HG03558 (cell line): ENCODE measurements around the gene ZKSCAN2.
A peak's percentile ranks its signal among the peaks of the same experiment; 100 is the strongest.

Experiments
- ATAC-seq: cut with Tn5 transposase; IDR thresholded peaks from one replicate; pipeline ENCODE4 v1.9.1; 2021; ENCODE audit warnings: moderate number of reproducible peaks; ENCODE audit not compliant: unreplicated experiment; ENCODE audit errors: extremely low read depth

Gene ZKSCAN2

GRCh38 chr16:25257470-25257955, at the start of gene ZKSCAN2:
Gene ZKSCAN2 (minus strand): TSS chr16:25257845. CDS start chr16:25257127, 718 bp downstream.
- ATAC-seq = peak; percentile 44

GRCh38 chr16:25299792-25300590, 42.3 kb upstream of the ZKSCAN2 start:
- ATAC-seq = no peak

DNA sequence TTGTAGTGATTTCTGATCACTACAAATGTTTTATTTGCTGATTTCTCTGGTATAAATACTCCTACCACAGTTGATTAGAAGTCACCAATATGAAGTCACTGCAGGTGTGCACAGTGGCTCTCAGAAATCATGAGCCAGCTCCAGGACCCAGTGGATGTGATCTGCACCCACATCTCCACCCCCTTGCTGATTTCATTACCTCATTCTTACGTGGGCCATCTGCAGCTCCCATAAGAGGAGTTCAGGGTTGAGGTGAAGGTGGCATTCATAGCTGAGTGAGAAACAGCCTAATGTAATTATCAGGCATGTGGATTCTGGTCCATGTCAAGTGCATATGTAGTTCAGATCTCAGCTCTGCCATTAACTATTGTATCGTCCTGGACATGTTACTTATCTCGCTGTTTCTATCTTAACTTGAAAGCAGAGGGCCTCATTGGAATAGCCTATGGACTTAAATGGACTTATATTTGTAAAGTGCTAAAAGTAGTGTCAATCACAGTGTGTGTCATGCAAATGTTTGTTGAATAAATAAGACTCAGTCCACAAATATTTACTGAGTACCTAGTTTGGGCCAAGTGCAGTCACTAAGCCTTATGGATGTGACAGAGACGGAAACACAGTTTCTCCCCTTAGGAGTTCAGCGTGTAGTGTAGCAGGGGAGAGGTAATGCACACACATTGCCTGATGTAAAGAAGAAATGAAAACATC, 40.7 kb upstream of the ZKSCAN2 start:
- ATAC-seq = no peak

GRCh38 chr16:25297151-25297787, 39.6 kb upstream of the ZKSCAN2 start:
- ATAC-seq = no peak

- no peak for ATAC-seq
Observed at GRCh38 chr16:25291580-25291979, 33.9 kb upstream of the ZKSCAN2 start.

DNA sequence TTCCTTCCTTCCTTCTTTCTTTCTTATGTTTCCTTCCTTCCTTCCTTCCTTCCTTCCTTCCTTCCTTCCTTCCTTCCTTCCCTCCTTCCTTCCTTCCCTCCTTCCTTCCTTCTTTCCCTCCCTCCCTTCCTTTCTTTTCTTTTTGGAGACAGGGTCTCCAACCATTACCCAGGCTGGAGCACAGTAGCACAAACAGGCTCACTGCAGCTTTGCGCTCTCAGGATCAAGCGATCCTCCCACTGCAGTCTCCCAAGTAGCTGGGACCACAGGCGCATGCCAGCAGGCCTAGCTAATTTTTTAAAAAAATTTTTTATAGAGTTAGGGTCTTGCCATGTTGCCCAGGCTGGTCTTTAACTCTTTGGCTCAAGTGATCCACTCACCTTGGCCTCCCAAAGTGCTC, 31.8 kb upstream of the ZKSCAN2 start:
- no peak for ATAC-seq

GRCh38 chr16:25279491-25279890, 21.8 kb upstream of the ZKSCAN2 start:
- ATAC-seq = no peak

GRCh38 chr16:25271421-25271820, 13.8 kb upstream of the ZKSCAN2 start:
- ATAC-seq = no peak

DNA sequence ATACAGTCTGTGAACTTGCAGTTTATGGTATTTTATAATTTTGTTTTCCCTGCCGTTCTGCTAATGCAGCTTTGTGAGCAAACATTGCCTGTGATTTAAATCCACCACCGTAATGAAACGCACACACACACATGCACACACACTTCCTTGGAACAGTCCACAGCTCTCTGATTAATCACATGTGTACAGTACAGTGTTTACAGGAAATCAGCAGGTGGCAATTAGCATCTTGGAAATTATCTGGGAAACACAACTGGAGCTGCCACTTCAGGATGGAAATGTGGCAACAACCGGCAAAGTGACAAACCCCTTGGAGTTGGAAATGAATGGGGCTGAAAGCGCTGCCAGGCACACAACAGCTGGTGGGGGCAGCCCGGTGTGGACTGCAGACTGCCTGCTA, 12.9 kb upstream of the ZKSCAN2 start:
- no peak for ATAC-seq

- ATAC-seq = no peak
Observed at GRCh38 chr16:25269879-25270278, 12.2 kb upstream of the ZKSCAN2 start.

DNA sequence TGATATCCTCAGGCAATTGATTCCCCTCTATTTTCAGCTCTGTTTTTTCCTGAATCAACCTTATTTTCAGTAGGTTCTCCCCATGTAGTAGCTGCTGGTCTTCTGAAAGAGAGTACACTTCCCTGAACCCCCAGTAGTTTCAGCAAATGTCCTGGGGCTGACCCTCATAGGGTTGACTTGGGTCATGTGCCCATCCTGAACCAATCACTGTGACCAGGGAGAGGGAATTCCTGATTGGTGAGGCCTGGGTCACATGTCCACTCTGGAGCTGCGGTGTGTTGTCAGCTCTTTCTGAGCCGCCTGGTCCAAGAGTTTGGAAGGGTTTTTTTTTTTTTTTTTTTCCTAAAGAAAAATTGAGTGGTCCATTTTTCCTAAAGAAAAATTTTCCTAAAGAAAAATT, 8.3 kb upstream of the ZKSCAN2 start:
- ATAC-seq = no peak

GRCh38 chr16:25264597-25264996, 7.0 kb upstream of the ZKSCAN2 start:
- no peak for ATAC-seq

DNA sequence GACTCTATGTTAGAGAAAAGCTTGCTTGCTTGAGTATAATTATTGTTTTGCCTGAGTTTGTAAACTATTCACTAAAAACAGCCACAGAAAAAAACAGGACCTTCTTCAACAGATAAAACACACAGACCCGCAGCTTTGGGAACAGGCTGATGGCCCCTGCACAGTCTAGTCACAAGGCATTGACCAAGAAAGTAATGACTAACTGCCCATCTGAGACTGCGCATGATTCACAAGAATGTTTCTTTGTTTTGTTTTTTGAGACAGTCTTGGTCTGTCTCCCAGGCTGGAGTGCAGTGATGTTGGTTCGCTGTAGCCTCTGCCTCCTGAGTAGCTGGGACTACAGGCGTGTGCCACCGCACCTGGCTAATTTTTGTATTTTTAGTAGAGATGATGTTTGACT, 2.8 kb upstream of the ZKSCAN2 start:
- no peak for ATAC-seq

DNA sequence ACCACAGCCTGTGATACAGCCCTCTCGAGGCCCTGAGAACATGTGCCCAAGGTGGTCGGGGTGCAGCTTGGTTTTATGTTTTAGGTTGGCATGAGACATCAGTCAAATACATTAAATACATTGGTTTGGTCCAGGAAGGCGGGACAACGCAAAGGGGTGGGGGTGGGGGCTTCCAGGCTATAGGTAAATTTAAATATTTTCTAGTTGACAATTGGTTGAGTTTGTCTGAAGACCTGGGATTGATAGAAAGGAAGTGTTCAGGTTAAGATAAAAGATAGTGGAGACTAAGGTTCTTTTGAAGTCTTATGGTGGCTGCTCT, 1.2 kb upstream of the ZKSCAN2 start:
- ATAC-seq = no peak

DNA sequence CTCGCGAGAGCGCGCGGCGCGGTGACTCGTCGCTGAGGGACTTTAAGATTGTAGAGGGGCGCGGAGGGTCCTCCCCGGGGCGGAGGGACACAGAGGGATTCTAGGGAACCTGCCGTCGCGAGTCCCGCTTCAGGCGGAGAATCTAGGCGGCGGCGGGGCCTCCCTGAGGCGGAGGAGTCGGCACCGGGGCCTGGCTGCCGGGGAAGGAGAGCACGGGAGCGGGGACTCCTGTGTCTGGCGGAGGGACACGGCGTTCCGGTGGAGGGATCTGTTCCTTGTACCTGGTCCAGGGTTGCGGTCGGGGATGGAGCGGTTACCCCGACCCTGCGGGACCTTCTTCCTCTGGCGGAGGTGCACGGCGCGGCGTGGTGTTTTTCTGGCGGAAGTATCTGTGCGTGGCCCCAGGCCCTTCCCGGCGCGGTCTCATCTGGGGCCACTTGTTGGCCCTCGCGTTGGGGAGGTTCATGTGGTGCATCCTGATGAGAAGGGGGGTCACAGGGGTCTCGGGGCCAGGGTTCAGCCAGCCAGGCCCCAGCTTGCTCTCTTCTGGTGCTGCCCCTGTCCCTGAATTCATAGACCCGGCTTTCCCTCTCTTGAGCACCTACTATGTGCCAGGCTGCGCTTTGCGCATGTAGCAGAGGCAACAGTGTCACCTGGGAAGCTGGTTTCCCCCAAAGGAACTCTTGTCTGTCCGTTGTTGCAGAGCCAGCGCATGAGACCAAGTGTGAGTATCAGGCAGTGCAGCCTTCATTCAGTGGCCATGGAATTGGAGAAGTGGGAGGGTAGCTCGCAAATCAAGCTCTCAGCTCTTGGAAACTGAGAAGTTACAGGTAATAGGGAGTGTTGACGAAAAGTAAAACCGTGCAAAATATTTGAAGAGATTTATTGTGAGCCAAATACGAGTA, 563 bp upstream of the ZKSCAN2 start:
- peak; percentile 31 for ATAC-seq

- no peak for ATAC-seq
Observed at GRCh38 chr16:25256695-25257469, 763 bp downstream of the ZKSCAN2 start.

DNA sequence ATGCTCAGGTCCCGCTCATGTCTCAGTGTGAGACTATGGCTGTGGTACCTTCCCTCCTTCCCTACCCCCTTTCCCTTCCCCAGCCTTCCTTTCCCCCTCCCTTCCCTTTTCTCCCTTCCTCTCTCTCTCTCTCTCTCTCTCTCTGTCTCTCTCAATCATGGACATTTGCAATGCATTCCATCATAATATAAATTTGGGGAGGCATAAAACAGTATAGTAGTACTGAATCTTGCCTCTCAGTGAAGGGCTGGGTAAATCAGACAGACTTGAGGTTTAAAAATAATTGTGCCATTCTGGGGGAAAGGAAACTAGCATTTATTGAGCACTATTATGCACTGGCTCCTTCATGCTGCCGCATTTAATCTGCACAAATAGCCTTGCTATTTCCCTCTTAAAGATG, 4.3 kb downstream of the ZKSCAN2 start:
- no peak for ATAC-seq

GRCh38 chr16:25250467-25250866, 7.2 kb downstream of the ZKSCAN2 start:
- ATAC-seq = no peak

DNA sequence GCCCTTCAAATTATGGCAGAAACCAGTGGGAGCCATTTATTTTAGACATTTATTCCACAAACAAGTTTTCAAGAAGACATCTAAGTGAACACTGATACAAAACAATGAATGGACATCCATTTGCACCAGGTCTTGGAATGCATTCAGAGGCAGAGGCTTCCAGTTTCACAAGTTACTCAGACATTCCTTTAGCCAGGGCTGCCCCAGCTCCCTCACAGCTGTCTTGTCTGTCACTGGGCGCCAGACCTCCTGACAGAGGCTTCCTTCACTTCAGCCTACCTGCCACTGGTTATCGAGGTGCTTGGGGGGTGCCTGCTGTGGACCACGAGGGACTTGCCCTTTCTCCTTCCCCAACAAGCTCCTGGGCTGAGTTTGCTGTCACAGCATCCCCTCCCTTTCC, 21.7 kb downstream of the ZKSCAN2 start:
- no peak for ATAC-seq

DNA sequence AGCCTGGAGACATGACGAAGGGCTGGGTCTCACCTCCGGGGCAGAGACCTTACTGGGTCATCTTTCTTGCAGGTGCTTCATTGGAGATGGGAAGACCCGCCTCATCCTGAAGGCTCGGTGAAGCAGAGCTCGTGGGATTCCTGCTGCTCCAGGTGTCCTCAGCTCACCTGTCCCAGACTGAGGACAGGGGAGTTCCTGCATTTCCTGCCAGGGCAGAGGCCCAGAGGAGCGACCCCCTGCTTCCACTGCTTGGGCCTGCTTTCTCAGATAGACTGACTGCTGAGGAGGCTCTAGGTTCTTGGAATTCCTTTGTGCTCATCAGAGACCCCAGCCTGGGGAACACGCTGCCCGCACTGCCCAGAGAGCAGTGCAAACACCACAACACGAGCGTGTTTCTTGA, 29.3 kb downstream of the ZKSCAN2 start:
- no peak for ATAC-seq
